Lung microvascular endothelial cell (primary cell): Measurements from ENCODE around the gene CTSA. TPM values are rescaled to one million over a fixed set of nuclear protein-coding genes. Genes with fewer than 3 reads are reported as not detected.
A peak's percentile ranks its signal among the peaks of the same experiment; 100 is the strongest.

Experiments used
- DNase-seq, 2 donors: peaks; one replicate each; pipeline versions ENCODE4 v3.0.0 to v3.0.0-alpha.2; 2010; ENCODE audit warnings: low read depth in 2 of 2
- total RNA-seq: library from RNA; depleted of rRNA; stranded (reverse); fragments of >200 nt; gene quantifications from 2 replicates; pipeline ENCODE4 v1.2.1, GENCODE V29; 2014

The CTSA gene
- total RNA-seq, 1 donor from 2014 or later = 64.1 TPM

DNA sequence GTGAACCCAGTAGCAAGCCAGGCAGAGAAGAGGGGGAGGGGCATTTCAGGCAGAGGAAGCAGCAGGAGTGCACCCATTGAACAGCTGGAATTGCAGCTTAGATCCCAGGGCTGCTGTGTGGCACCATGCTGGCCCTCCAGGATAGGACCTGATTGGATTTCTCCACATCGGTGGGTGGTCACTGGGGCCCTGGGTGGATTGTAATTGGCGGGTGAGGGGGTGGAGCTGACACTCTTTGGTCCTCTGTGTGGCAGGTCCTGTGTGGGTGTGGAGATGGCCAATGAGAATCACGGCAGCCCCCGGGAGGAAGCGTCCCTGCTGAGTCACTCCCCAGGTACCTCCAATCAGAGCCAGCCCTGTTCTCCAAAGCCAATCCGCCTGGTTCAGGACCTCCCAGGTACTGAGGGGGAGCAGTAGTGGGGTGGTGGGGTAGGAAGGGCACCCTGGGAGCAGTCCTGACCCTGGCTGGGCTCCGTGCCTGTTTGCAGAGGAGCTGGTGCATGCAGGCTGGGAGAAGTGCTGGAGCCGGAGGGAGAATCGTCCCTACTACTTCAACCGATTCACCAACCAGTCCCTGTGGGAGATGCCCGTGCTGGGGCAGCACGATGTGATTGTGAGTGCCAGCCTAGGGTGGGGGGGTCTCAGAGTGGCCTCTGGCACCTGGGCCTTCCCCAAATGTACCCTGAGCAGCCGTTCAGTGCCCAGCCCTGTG, 47.7 kb downstream of the CTSA start:
- DNase-seq = no peak

DNA sequence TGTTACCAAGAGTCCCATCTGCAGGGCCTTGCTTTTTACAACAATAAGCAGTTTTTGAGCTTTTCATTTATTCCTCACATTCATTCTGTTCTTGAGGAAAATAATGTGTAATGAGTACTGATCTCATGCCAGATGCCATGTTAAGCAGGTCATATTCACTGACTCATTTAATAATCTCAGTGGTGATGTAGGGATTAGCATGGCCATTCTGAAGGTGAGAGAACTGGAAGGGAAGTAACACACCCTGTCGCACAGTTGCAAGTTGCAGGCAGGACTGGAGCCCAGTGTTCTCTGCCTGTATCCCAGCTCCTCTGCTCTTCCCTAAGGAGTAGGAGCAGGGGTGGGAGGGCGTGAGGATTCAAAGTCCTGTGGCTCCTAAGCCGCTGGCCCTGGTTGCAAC, 48.9 kb downstream of the CTSA start:
- no peak for DNase-seq

GRCh38 chr20:45940469-45940868, 49.3 kb downstream of the CTSA start:
- DNase-seq = no peak

DNA sequence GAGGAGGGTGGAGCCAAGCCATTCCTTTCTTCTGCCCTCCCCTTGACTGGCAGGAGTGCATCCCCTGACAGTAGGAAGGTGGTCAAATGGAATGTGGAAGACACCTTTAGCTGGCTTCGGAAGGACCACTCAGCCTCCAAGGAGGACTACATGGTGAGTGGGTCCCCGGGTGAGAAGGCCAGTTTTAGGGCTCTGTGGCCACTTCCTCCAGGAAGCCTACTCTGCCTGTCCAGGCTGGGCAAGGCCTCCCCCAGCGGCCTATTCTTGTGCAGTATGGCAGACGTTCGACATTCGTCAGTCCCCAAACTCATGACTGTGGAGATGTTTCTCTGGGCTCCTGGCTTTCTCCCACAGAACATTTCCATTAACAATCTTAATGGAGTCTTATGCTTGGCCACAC, 52.5 kb downstream of the CTSA start:
- DNase-seq = no peak

- peak in 1 of 2 donors; percentile 27 for DNase-seq
These were observed 53.2 kb downstream of the CTSA start for GRCh38 chr20:45944151-45944964.

- no peak for DNase-seq
These were observed 54.0 kb downstream of the CTSA start for GRCh38 chr20:45944965-45945677.

DNA sequence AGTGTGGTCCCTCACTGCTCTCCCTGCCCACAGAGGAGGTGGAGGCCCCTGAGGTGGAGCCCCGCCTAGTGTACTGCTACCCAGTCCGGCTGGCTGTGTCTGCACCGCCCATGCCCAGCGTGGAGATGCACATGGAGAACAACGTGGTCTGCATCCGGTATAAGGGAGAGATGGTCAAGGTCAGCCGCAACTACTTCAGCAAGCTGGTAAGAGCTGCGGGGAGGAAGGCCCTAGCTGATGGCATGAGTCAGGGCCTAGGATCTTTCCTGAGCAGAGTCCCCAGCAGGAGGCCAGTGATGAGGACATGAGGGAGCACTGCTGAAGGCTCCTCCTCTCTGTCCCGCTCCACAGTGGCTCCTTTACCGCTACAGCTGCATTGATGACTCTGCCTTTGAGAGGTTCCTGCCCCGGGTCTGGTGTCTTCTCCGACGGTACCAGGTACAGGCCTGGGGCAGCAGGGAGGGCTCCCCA, 54.6 kb downstream of the CTSA start:
- DNase-seq = no peak

GRCh38 chr20:45946149-45946970, 55.2 kb downstream of the CTSA start:
- DNase-seq = no peak

DNA sequence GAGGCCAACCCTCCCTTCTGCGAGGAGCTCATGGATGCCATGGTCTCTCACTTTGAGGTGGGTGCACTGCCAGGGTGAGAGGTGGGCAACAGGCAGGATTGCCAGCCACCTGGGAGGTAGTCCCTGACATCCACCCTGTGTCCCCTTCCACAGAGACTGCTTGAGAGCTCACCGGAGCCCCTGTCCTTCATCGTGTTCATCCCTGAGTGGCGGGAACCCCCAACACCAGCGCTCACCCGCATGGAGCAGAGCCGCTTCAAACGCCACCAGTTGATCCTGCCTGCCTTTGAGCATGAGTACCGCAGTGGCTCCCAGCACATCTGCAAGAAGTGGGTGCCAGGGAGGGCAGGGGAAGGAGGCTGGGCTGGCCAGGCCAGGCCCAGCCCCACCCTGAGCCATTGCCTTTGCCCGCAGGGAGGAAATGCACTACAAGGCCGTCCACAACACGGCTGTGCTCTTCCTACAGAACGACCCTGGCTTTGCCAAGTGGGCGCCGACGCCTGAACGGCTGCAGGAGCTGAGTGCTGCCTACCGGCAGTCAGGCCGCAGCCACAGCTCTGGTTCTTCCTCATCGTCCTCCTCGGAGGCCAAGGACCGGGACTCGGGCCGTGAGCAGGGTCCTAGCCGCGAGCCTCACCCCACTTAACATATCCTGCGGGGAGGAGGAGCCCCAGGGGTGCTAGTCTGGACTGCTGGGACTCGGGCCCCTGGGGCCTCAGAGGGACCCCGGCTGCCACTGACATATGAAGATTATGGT, 56.2 kb downstream of the CTSA start:
- no peak for DNase-seq

DNA sequence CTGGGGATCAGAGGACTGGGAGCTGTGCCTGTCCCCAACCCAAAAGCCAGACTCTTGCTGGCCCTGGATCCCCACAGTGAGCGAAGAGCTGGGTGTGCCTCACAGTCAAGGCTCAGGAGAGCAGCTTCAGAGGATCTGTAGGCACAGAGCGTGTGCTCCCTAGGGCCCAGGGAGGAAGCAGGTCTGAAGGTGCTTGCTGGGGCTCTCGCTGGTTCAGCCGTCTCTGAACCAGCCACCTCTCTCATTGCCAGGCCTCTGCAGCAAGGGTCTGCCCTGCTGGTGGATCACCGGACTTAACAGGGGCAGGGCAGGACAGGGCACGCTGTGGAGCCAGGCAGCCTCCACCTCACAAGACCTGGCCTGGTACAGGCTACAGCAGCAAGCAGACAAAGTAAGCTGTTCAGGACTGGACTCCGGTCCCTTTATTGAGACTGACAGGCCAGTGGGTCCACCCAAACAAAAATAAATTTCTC, 57.2 kb downstream of the CTSA start:
- DNase-seq = no peak

Other genes with a start within 250 kb of the CTSA start
- not detected in 2 replicates for gene WFDC11, start 221.1 kb upstream of the CTSA start, total RNA-seq
- gene WFDC13, start 189.3 kb upstream of the CTSA start, total RNA-seq = not detected in 2 replicates
- gene WFDC10B, start 186.3 kb upstream of the CTSA start, total RNA-seq = not detected in 2 replicates
- gene SPINT4, start 169.0 kb upstream of the CTSA start, total RNA-seq = not detected in 2 replicates
- not detected in 2 replicates for gene WFDC3, start 99.5 kb upstream of the CTSA start, total RNA-seq
- gene DNTTIP1, start 99.4 kb upstream of the CTSA start, total RNA-seq = 14.4 and 15.1 TPM in 2 replicates
- gene UBE2C, start 78.7 kb upstream of the CTSA start, total RNA-seq = 4.2 and 10.7 TPM in 2 replicates
- not detected in 2 replicates for gene TNNC2, start 64.0 kb upstream of the CTSA start, total RNA-seq
- gene SNX21, start 57.5 kb upstream of the CTSA start, total RNA-seq = 9.4 and 11.9 TPM in 2 replicates
- 25.7 and 35.3 TPM in 2 replicates for gene ACOT8, start 33.9 kb upstream of the CTSA start, total RNA-seq
- gene ZSWIM3, start 33.7 kb upstream of the CTSA start, total RNA-seq = 5.0 and 7.9 TPM in 2 replicates
- 2.4 and 4.0 TPM in 2 replicates for gene ZSWIM1, start 10.1 kb upstream of the CTSA start, total RNA-seq
- gene SPATA25, start 3.7 kb upstream of the CTSA start, total RNA-seq = 0.44 and 0.79 TPM in 2 replicates
- gene NEURL2, start 127 bp upstream of the CTSA start, total RNA-seq = 2.2 and 3.0 TPM in 2 replicates
- 4.4 and 4.8 TPM in 2 replicates for gene PLTP, start 20.8 kb downstream of the CTSA start, total RNA-seq
- 7.8 and 9.5 TPM in 2 replicates for gene PCIF1, start 43.3 kb downstream of the CTSA start, total RNA-seq
- gene ZNF335, start 80.9 kb downstream of the CTSA start, total RNA-seq = 4.4 and 8.9 TPM in 2 replicates
- gene MMP9, start 117.6 kb downstream of the CTSA start, total RNA-seq = under 0.01 TPM in 1 of 2 replicates, not detected in the other
- 0.20 and 0.44 TPM in 2 replicates for gene SLC12A5, start 137.9 kb downstream of the CTSA start, total RNA-seq
- gene NCOA5, start 198.6 kb downstream of the CTSA start, total RNA-seq = 7.0 and 9.1 TPM in 2 replicates
- 2.2 and 18.1 TPM in 2 replicates for gene CD40, start 227.0 kb downstream of the CTSA start, total RNA-seq